Mesenchymal stem cell (in vitro differentiated cells and primary cell): ENCODE results near the gene FUNDC1.
"Not testable (repeated sequence)": the region's sequence is repeated elsewhere in the genome, so short reads cannot be mapped to it uniquely, and the experiment has no call there.

Source experiments
- DNase-seq: peaks from one replicate; pipeline ENCODE4 v3.0.0-alpha.2; 2013
- H2AFZ ChIP-seq: one replicate; pipeline ENCODE4 v1.6.1; 2013; ENCODE audit warnings: low read depth, mild to moderate bottlenecking, control low read depth, inconsistent platforms, low read length, moderate library complexity
- H2AK5ac ChIP-seq: 2 replicates; pipeline ENCODE4 v1.6.1; 2013; ENCODE audit warnings: low read length, moderate library complexity, mild to moderate bottlenecking, inconsistent platforms; ENCODE audit not compliant: severe bottlenecking
- H2BK120ac ChIP-seq: one replicate; pipeline ENCODE4 v1.6.1; 2013; ENCODE audit warnings: low read depth, mild to moderate bottlenecking, inconsistent platforms, low read length, moderate library complexity
- H2BK12ac ChIP-seq, 2 experiments: one replicate each; pipeline ENCODE4 v1.6.1; 2013; ENCODE audit warnings: inconsistent platforms in 2 of 2, low read length in 2 of 2, mild to moderate bottlenecking in 2 of 2, moderate library complexity in 2 of 2, control low read depth in 1 of 2
- H2BK15ac ChIP-seq: one replicate; pipeline ENCODE4 v1.6.1; 2013; ENCODE audit warnings: mild to moderate bottlenecking, low read depth, inconsistent platforms; ENCODE audit not compliant: poor library complexity, severe bottlenecking
- H2BK5ac ChIP-seq: 2 replicates; pipeline ENCODE4 v1.6.1; 2013; ENCODE audit warnings: low read depth, mild to moderate bottlenecking, low read length, control low read depth, inconsistent platforms; ENCODE audit not compliant: poor library complexity, severe bottlenecking
- H3K14ac ChIP-seq, 2 experiments: one replicate each; pipeline ENCODE4 v1.6.1; 2013; ENCODE audit warnings: inconsistent platforms in 2 of 2, low read length in 2 of 2, control low read depth in 1 of 2, mild to moderate bottlenecking in 1 of 2, moderate library complexity in 1 of 2
- H3K18ac ChIP-seq, 2 experiments: one replicate each; pipeline ENCODE4 v1.6.1; 2013; ENCODE audit warnings: inconsistent platforms in 2 of 2, low read length in 2 of 2, control low read depth in 1 of 2, low read depth in 1 of 2, mild to moderate bottlenecking in 1 of 2
- H3K23ac ChIP-seq, 2 experiments: one replicate each; pipeline ENCODE4 v1.6.1; 2013; ENCODE audit warnings: inconsistent platforms in 2 of 2, low read length in 2 of 2, mild to moderate bottlenecking in 2 of 2, moderate library complexity in 2 of 2, control low read depth in 1 of 2
- H3K27ac ChIP-seq: 2 replicates; pipeline ENCODE4 v1.5.1; 2013; ENCODE audit warnings: mild to moderate bottlenecking, moderate library complexity, low read length, control low read depth, inconsistent platforms; ENCODE audit not compliant: poor library complexity, severe bottlenecking
- H3K27me3 ChIP-seq, 2 experiments: 2 replicates each; pipeline versions ENCODE4 v1.6.1 to v1.7.0; 2013; ENCODE audit warnings: low read length in 2 of 2, mild to moderate bottlenecking in 2 of 2, moderate library complexity in 2 of 2, control low read depth in 1 of 2, inconsistent platforms in 1 of 2; ENCODE audit not compliant: control insufficient read depth in 1 of 2, insufficient read depth in 1 of 2
- H3K36me3 ChIP-seq, 2 experiments: 2 replicates each; pipeline versions ENCODE4 v1.6.1 to v1.7.0; 2013; ENCODE audit warnings: low read length in 2 of 2, control low read depth in 1 of 2, inconsistent platforms in 1 of 2, low read depth in 1 of 2, mild to moderate bottlenecking in 1 of 2; ENCODE audit not compliant: insufficient read depth in 2 of 2, control insufficient read depth in 1 of 2
- H3K4ac ChIP-seq, 2 experiments: one replicate each; pipeline ENCODE4 v1.6.1; 2013; ENCODE audit warnings: inconsistent platforms in 2 of 2, low read length in 2 of 2, mild to moderate bottlenecking in 2 of 2, moderate library complexity in 2 of 2, control low read depth in 1 of 2, low read depth in 1 of 2
- H3K4me1 ChIP-seq: 2 replicates; pipeline ENCODE4 v1.6.1; 2013; ENCODE audit warnings: low read depth, low read length, control low read depth; ENCODE audit not compliant: control insufficient read depth, insufficient read depth
- H3K4me2 ChIP-seq: 2 replicates; pipeline ENCODE4 v1.6.1; 2013; ENCODE audit warnings: low read length, mild to moderate bottlenecking, inconsistent platforms; ENCODE audit not compliant: poor library complexity, severe bottlenecking
- H3K4me3 ChIP-seq, 2 experiments: 2 replicates each; pipeline versions ENCODE4 v1.5.1 to v1.7.0; 2013; ENCODE audit warnings: low read length in 2 of 2, mild to moderate bottlenecking in 2 of 2, control low read depth in 1 of 2, low read depth in 1 of 2; ENCODE audit not compliant: insufficient read depth in 1 of 2
- H3K79me1 ChIP-seq: replicated peaks from 2 replicates; pipeline ENCODE4 v1.6.1; 2013; ENCODE audit warnings: mild to moderate bottlenecking, control low read depth, low read length, inconsistent platforms; ENCODE audit not compliant: poor library complexity, severe bottlenecking
- H3K9ac ChIP-seq: 2 replicates; pipeline ENCODE4 v1.7.0; 2013; ENCODE audit warnings: mild to moderate bottlenecking, low read length, moderate library complexity
- H3K9me3 ChIP-seq: 2 replicates; pipeline ENCODE4 v1.7.0; 2013; ENCODE audit warnings: mild to moderate bottlenecking, low read length; ENCODE audit not compliant: control insufficient read depth
- H4K8ac ChIP-seq: one replicate; pipeline ENCODE4 v1.6.1; 2013; ENCODE audit warnings: inconsistent platforms, mild to moderate bottlenecking, low read length, moderate library complexity
- H4K91ac ChIP-seq: one replicate; pipeline ENCODE4 v1.6.1; 2013; ENCODE audit warnings: mild to moderate bottlenecking, low read length, inconsistent platforms
- WGBS: methylation state at CpG from one replicate; pipeline ENCODE4 v1.1.7; 2013; ENCODE audit warnings: mixed read lengths; 5-methylcytosine and 5-hydroxymethylcytosine counted together

The FUNDC1 gene

DNA sequence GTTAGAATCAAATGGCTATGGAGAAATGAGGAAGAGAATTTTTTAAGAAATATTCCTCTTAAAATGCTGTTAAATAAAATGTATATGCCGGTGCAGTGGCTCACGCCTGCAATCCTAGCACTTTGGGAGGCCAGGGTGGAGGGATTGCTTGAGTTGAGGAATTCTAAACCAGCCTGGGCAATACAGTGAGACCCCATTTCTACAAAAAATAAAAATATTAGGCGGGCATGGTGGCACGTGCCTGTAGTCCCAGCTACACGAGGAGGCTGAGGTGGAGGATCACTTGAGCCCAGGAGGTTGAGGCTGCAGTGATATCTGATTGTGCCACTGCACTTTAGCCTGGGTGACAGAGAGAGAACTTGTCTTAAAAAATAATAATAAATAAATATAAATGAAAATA lies 7.9 kb upstream of the FUNDC1 start:
- Histone ChIP-seq H3K18ac (no peak overlapping the region), H3K27ac (no peak overlapping the region), H3K4me1 (no peaks in the 10 kb centered on the region), H3K9me3 (no peaks in the 10 kb centered on the region), H3K9ac (no peak overlapping the region), H2BK120ac (no peak overlapping the region), H2AFZ (no peak overlapping the region), H2BK5ac (no peak overlapping the region), H3K23ac (no peak overlapping the region), H2BK12ac (no peak overlapping the region), H3K4ac (no peak overlapping the region), H2BK15ac (no peak overlapping the region), H3K27me3 (no peaks in the 10 kb centered on the region), H3K36me3 (no peaks in the 10 kb centered on the region), H3K79me1 (no peaks in the 10 kb centered on the region), H3K14ac (no peak overlapping the region), H3K4me2 (no peak overlapping the region), H2AK5ac (no peak overlapping the region), H4K91ac (no peak overlapping the region), H3K4me3 (no peak overlapping the region), H4K8ac (no peak overlapping the region)
- 100% methylated on average over 4 of the region's 5 CpGs for WGBS
- no peak for DNase-seq

DNA sequence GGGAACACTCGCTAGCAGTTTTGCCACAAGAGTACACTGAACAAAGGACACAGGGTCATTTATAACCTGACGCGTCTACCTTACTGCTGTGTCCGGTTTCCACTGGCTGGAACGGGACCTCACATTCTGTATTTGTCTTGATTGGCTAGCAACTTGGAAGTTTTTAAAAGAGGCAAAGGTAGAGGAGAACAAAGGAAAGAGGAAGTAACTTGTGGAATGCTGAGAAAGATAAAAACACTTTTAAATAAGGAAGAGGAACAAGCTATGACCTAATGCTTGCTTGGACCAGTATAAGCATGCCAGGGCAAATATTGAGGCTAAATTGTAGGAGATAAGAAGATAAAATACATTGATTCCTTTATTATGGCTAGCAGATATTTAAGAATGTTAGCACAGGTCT lies 2.8 kb upstream of the FUNDC1 start:
- not testable (repeated sequence) for H2BK12ac ChIP-seq, H2BK15ac ChIP-seq, H3K9me3 ChIP-seq, H3K23ac ChIP-seq, H3K27ac ChIP-seq, H3K14ac ChIP-seq, H3K4me3 ChIP-seq, H3K4me2 ChIP-seq, H2BK120ac ChIP-seq, DNase-seq, H3K4me1 ChIP-seq, H2BK5ac ChIP-seq, H3K79me1 ChIP-seq, H3K36me3 ChIP-seq, H3K27me3 ChIP-seq, H3K18ac ChIP-seq, H2AFZ ChIP-seq, H4K91ac ChIP-seq, H3K9ac ChIP-seq, H3K4ac ChIP-seq, H2AK5ac ChIP-seq, H4K8ac ChIP-seq
- 91% methylated on average over 5 of the region's 5 CpGs for WGBS

DNA sequence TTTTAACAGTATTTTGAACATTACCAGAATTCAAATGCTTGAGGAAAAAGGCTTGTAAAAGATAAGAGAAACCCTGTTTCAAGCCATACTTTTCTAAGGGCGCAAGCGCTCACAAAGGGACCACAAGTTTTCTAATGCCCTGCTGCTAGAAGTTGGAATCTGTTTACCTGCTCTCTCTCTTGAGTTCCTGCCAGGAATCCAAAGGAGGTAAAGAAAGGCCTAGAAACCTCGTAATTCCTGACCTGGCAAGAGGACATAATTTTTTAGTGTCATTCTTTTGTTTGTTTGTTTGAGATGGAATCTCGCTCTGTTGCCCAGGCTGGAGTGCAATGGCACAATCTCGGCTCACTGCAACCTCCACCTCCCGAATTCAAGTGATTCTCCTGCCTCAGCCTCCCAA lies 1.4 kb upstream of the FUNDC1 start:
- Histone ChIP-seq H3K18ac (no peak overlapping the region), H4K91ac (no peak overlapping the region), H3K4me2 (no peak overlapping the region), H3K4me3 (no peak overlapping the region), H4K8ac (no peak overlapping the region), H2BK15ac (no peak overlapping the region), H3K23ac (no peak overlapping the region), H3K36me3 (peaks cover 0 to 4% of the 10 kb centered on the region in 2 experiments), H2BK120ac (no peak overlapping the region), H3K9me3 (no peaks in the 10 kb centered on the region), H3K27me3 (no peaks in the 10 kb centered on the region), H2BK12ac (no peak overlapping the region), H3K27ac (no peak overlapping the region), H3K4ac (no peak overlapping the region), H3K9ac (no peak overlapping the region), H3K4me1 (no peaks in the 10 kb centered on the region), H2AK5ac (no peak overlapping the region), H2AFZ (no peak overlapping the region), H3K79me1 (no peaks in the 10 kb centered on the region), H3K14ac (no peak overlapping the region), H2BK5ac (no peak overlapping the region)
- no peak for DNase-seq
- 100% methylated on average over 2 of the region's 6 CpGs for WGBS

DNA sequence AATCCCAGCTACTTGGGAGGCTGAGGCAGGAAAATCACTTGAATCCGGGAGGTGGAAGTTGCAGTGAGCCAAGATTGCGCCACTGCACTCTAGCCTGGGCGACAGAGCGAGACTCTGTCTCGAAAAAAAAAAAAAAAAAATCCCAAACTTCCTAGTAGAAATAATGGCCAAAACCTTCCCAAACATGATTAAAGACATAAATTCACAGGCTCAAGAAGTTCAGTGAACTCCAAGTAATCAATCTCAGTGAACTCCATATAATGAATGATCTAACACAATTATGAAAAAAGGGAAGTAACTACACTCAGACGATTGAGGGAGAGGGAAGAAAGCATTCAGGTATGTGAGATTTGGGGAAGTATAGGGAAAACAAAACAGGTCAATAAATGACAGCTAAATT lies 6.5 kb downstream of the FUNDC1 start:
- Histone ChIP-seq H3K9ac (no peak overlapping the region), H2BK12ac (no peak overlapping the region), H2AFZ (no peak overlapping the region), H3K4me1 (no peaks in the 10 kb centered on the region), H4K8ac (no peak overlapping the region), H3K27me3 (no peaks in the 10 kb centered on the region), H3K4me2 (no peak overlapping the region), H3K18ac (no peak overlapping the region), H3K4ac (no peak overlapping the region), H2AK5ac (no peak overlapping the region), H2BK5ac (no peak overlapping the region), H3K79me1 (no peaks in the 10 kb centered on the region), H3K4me3 (no peak overlapping the region), H2BK120ac (no peak overlapping the region), H4K91ac (no peak overlapping the region), H3K27ac (no peak overlapping the region), H3K36me3 (peaks cover 0 to 39% of the 10 kb centered on the region in 2 experiments), H3K14ac (no peak overlapping the region), H3K9me3 (no peaks in the 10 kb centered on the region), H2BK15ac (no peak overlapping the region), H3K23ac (no peak overlapping the region)
- WGBS, result 95% methylated on average over 4 of the region's 6 CpGs
- no peak for DNase-seq
